Natural killer cell (primary cell): ENCODE results near the gene BCL2A1. TPM values are rescaled to one million over a fixed set of nuclear protein-coding genes. Genes with fewer than 3 reads are reported as not detected.

Source experiments
- ATAC-seq, 3 donors: fragments of 150-1000 bp in 2 of 3; fragments of 200-7000 bp in 1 of 3; cut with Tn5 transposase; 1 replicate in 1 of 3; 2 replicates in 2 of 3; pipeline ENCODE4 v1.10.0; 2021; ENCODE audit warnings: mild to moderate bottlenecking in 2 of 3, moderate library complexity in 2 of 3
- DNase-seq, 2 donors: peaks; one replicate each; pipeline versions ENCODE4 v3.0.0 to v3.0.0-alpha.2; 2013 to 2021; ENCODE audit warnings: mixed read lengths in 1 of 2
- H3K27ac ChIP-seq: one replicate; pipeline ENCODE4 v1.5.1; 2013; ENCODE audit warnings: mild to moderate bottlenecking, low read length
- H3K27me3 ChIP-seq: one replicate; pipeline ENCODE4 v1.6.1; 2013; ENCODE audit warnings: low read length; ENCODE audit not compliant: control insufficient read depth, insufficient read depth
- H3K36me3 ChIP-seq: one replicate; pipeline ENCODE4 v1.6.1; 2013; ENCODE audit warnings: low read length; ENCODE audit not compliant: control insufficient read depth, insufficient read depth
- H3K4me1 ChIP-seq: one replicate; pipeline ENCODE4 v1.6.1; 2013; ENCODE audit warnings: low read length; ENCODE audit not compliant: control insufficient read depth, insufficient read depth
- H3K4me3 ChIP-seq: one replicate; pipeline ENCODE4 v1.5.1; 2013; ENCODE audit warnings: low read length
- H3K9me3 ChIP-seq: one replicate; pipeline ENCODE4 v1.6.1; 2013; ENCODE audit warnings: low read length; ENCODE audit not compliant: control insufficient read depth, insufficient read depth
- H3K27ac Mint-ChIP-seq, 2 donors: one replicate each; pipeline ENCODE4 v1.8.0; 2022; ENCODE audit warnings: mild to moderate bottlenecking in 2 of 2, mixed read lengths in 2 of 2, moderate library complexity in 1 of 2
- H3K27me3 Mint-ChIP-seq, 2 donors: one replicate each; pipeline ENCODE4 v1.8.0; 2022; ENCODE audit warnings: low read depth in 2 of 2, mixed read lengths in 2 of 2
- H3K36me3 Mint-ChIP-seq: one replicate; pipeline ENCODE4 v1.8.0; 2022; ENCODE audit warnings: mixed read lengths
- H3K4me1 Mint-ChIP-seq, 2 donors: one replicate each; pipeline ENCODE4 v1.8.0; 2022; ENCODE audit warnings: mixed read lengths in 2 of 2
- H3K4me3 Mint-ChIP-seq: one replicate; pipeline ENCODE4 v1.8.0; 2022; ENCODE audit warnings: mild to moderate bottlenecking, moderate library complexity, mixed read lengths
- H3K9me3 Mint-ChIP-seq, 2 donors: one replicate each; pipeline ENCODE4 v1.8.0; 2022; ENCODE audit warnings: mixed read lengths in 2 of 2
- WGBS: methylation state at CpG from one replicate; pipeline ENCODE4 v1.1.7; 2013; ENCODE audit warnings: missing lambda C conversion rate; ENCODE audit not compliant: insufficient coverage; 5-methylcytosine and 5-hydroxymethylcytosine counted together
- intact Hi-C: fragments of 100-400 bp; cut with micrococcal nuclease; formaldehyde crosslinking; loops from one replicate; pipeline ENCODE4 v1.14.2; 2022
- total RNA-seq, 4 donors: library from RNA; stranded (reverse); fragments of 120-200 nt in 1 of 4; gene quantifications; one replicate each; pipeline versions ENCODE4 v1.2.3 to v1.2.4, GENCODE V29; 2013 to 2022
- TF ChIP-seq, protein P1 (sequence below): fragments of 200-600 bp; IDR thresholded peaks from one replicate; pipeline ENCODE4 v1.8.0; 2022; ENCODE audit warnings: antibody characterized with exemption

The BCL2A1 gene
- total RNA-seq, 3 donors from 2014 or later (not counting 1 experiment from before 2014, with no cell fraction given) = 16.5 to 61.3 (median 42.2) TPM

DNA sequence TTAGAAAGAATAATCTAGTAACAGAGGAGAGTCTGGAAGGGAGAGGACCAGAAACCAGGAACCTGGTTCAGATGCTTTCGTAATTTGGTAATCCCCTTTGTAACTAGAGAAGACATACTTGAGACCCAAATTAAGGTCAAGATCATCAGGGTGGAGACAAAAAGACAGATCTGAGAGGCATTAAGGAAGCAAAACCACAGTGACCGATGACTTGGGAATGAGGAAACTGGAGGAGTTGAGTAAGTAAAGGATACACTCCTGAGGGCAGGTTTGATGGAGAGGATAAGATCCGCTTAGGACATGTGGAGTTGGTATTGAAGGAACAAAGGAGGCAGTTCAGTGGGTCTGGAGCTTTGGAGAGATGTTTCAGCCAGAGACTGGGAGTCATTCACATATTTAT is 23.6 kb upstream of the BCL2A1 start:
- Histone ChIP-seq H3K36me3 (no peaks in the 10 kb centered on the region), H3K9me3 (no peaks in the 10 kb centered on the region), H3K4me3 (no peak overlapping the region), H3K27me3 (no peaks in the 10 kb centered on the region), H3K4me1 (peaks cover 3% of the 10 kb centered on the region), H3K27ac (no peak overlapping the region)
- WGBS = 84% methylated on average over 3 of the region's 3 CpGs
- Mint-ChIP-seq H3K27ac (no peak overlapping the region), H3K27me3 (peaks cover 0 to 2% of the 10 kb centered on the region in 2 donors), H3K4me3 (no peak overlapping the region), H3K4me1 (peaks cover 0 to 6% of the 10 kb centered on the region in 2 donors), H3K9me3 (no peaks in the 10 kb centered on the region), H3K36me3 (no peaks in the 10 kb centered on the region)
- ATAC-seq (no peak), DNase-seq (no peak)
- intact Hi-C loops = no loop called here
- TF ChIP-seq, protein P1, sequence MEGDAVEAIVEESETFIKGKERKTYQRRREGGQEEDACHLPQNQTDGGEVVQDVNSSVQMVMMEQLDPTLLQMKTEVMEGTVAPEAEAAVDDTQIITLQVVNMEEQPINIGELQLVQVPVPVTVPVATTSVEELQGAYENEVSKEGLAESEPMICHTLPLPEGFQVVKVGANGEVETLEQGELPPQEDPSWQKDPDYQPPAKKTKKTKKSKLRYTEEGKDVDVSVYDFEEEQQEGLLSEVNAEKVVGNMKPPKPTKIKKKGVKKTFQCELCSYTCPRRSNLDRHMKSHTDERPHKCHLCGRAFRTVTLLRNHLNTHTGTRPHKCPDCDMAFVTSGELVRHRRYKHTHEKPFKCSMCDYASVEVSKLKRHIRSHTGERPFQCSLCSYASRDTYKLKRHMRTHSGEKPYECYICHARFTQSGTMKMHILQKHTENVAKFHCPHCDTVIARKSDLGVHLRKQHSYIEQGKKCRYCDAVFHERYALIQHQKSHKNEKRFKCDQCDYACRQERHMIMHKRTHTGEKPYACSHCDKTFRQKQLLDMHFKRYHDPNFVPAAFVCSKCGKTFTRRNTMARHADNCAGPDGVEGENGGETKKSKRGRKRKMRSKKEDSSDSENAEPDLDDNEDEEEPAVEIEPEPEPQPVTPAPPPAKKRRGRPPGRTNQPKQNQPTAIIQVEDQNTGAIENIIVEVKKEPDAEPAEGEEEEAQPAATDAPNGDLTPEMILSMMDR = no peak

DNA sequence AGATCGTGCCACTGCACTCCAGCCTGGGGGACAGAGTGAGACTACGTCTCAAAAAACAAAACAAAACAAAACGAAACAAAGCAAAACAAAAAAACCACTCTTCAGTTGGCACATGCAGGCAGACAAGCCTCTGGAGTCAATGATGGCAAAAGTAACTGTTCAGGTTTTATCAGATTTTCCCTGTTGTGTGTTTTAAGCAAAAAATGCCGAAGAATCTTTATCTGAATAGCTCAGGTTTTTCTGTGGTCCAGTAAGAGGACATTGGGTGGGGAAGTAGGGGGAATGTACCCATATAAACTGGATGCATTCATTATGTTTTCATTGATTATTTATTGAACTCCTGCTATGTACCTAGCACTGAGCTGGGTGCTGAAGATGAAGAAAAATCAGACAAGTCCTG is 20.8 kb upstream of the BCL2A1 start:
- peaks cover 0 to 6% of the 10 kb centered on the region in 2 donors for H3K27me3 Mint-ChIP-seq
- TF ChIP-seq, protein P1 = no peak
- no peak overlapping the region for H3K27ac ChIP-seq
- H3K4me1 Mint-ChIP-seq = peaks cover 0 to 6% of the 10 kb centered on the region in 2 donors
- H3K4me1 ChIP-seq = peaks cover 7% of the 10 kb centered on the region
- no peaks in the 10 kb centered on the region for H3K36me3 ChIP-seq
- no peaks in the 10 kb centered on the region for H3K9me3 Mint-ChIP-seq
- H3K4me3 Mint-ChIP-seq = no peak overlapping the region
- no peak overlapping the region for H3K4me3 ChIP-seq
- H3K27me3 ChIP-seq = no peaks in the 10 kb centered on the region
- ATAC-seq (no peak), DNase-seq (no peak)
- H3K36me3 Mint-ChIP-seq = no peaks in the 10 kb centered on the region
- no peaks in the 10 kb centered on the region for H3K9me3 ChIP-seq
- intact Hi-C loops = loop anchor here (2.0 kb wide), 2 partner anchors 95 to 181 kb away; partner anchors contain the start of gene MTHFS
- 70% methylated on average over 4 of the region's 4 CpGs for WGBS
- H3K27ac Mint-ChIP-seq = no peak overlapping the region

DNA sequence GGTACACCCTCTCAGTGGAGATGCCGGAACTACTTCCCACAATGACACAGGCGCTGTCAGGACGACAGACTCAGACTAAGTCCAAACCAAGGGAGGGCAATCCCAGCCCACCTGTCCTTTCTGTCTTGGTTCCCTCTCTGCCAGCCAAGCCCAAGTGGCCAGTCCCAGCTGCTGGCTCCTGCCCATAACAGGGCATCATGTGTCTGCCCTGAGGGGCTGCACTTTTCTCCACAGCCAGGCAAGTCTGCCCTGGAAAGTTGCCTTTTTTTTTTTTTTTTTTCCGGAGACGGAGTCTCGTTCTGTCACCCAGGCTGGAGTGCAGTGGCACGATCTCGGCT is 20.0 kb upstream of the BCL2A1 start:
- intact Hi-C loops = no loop called here
- WGBS = 93% methylated on average over 7 of the region's 8 CpGs
- H3K4me1 Mint-ChIP-seq = peaks cover 0 to 6% of the 10 kb centered on the region in 2 donors
- Histone ChIP-seq H3K27me3 (no peaks in the 10 kb centered on the region), H3K27ac (no peak overlapping the region), H3K4me3 (no peak overlapping the region), H3K36me3 (no peaks in the 10 kb centered on the region), H3K9me3 (no peaks in the 10 kb centered on the region), H3K4me1 (peaks cover 7% of the 10 kb centered on the region)
- peaks cover 0 to 6% of the 10 kb centered on the region in 2 donors for H3K27me3 Mint-ChIP-seq
- DNase-seq = no peak
- H3K36me3 Mint-ChIP-seq = no peaks in the 10 kb centered on the region
- no peak for ATAC-seq
- no peak overlapping the region for H3K4me3 Mint-ChIP-seq
- TF ChIP-seq, protein P1 = no peak
- H3K9me3 Mint-ChIP-seq = no peaks in the 10 kb centered on the region
- H3K27ac Mint-ChIP-seq = no peak overlapping the region

DNA sequence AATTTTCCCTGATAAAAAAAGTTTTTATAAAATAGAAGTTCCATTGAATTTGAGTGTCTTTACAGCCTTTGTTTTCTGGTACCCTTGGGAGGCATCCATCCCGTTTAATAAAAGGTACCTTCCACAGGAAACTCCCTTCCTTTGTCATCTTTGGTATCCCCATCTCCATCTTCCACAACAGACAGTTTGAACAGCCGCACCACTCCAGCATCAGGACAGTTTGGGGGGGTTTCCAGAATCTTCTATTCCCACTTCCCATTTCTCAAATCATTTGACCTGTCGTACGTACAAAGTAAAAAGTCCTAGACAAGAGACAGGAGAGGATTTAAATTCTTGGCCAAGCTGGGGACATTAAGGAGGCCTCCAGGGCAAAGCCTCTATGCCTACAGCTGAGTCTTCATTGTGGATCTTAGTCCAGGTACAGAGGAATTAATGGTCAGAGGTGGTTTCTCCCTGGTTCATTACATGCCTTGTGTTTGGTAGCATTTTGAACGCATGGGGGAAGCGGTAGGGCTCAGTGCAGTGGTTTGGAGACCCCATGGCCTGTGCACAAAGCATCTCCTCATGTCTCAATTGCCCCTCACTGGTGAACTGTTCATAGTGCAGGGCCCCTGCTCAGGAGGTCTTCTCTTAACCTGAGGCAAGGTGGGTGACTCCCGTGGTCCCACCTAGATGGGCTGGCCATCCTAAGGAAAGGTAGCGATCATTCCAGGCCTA is 19.4 kb upstream of the BCL2A1 start:
- Histone ChIP-seq H3K4me1 (peaks cover 7% of the 10 kb centered on the region), H3K36me3 (no peaks in the 10 kb centered on the region), H3K27me3 (no peaks in the 10 kb centered on the region), H3K4me3 (no peak overlapping the region), H3K27ac (no peak overlapping the region), H3K9me3 (no peaks in the 10 kb centered on the region)
- TF ChIP-seq, protein P1 = no peak
- Mint-ChIP-seq H3K9me3 (no peaks in the 10 kb centered on the region), H3K27me3 (peaks cover 0 to 6% of the 10 kb centered on the region in 2 donors), H3K27ac (no peak overlapping the region), H3K4me3 (no peak overlapping the region), H3K36me3 (no peaks in the 10 kb centered on the region), H3K4me1 (peaks cover 0 to 6% of the 10 kb centered on the region in 2 donors)
- ATAC-seq (no peak), DNase-seq (no peak)
- 89% methylated on average over 8 of the region's 8 CpGs for WGBS
- intact Hi-C loops = no loop called here
